H1 (cell line): ENCODE results near the gene ROGDI. TPM values are rescaled to one million over a fixed set of nuclear protein-coding genes. Genes with fewer than 3 reads are reported as not detected.

Experiments
- CTCF ChIA-PET: fragments of 300-600 bp; sonication (Branson Sonifier 250); formaldehyde crosslinking; loops from one replicate; lab custom pipeline; 2021; ENCODE audit not compliant: partially characterized antibody; lab: Charles Lee
- POLR2A ChIA-PET: fragments of 300-600 bp; sonication (Branson Sonifier 250); formaldehyde crosslinking; loops from one replicate; lab custom pipeline; 2021; ENCODE audit warnings: inconsistent platforms; ENCODE audit not compliant: partially characterized antibody; lab: Charles Lee
- DNase-seq, 2 experiments: peaks; one replicate each; pipeline versions ENCODE4 v3.0.0 to v3.0.0-alpha.2; 2010 to 2022; ENCODE audit warnings: low spot score in 2 of 2, low read depth in 1 of 2, mixed read lengths in 1 of 2
- FAIRE-seq: peaks from 2 replicates; lab custom pipeline; 2011; peaks lifted over from hg19 to GRCh38; lab: Jason Lieb, UNC
- H2AFZ ChIP-seq: 2 replicates; pipeline ENCODE4 v1.8.1; 2012; ENCODE audit warnings: low read length, inconsistent platforms
- H2AK5ac ChIP-seq: 2 replicates; pipeline ENCODE4 v1.6.1; 2013; ENCODE audit warnings: low read depth, low read length
- H2BK120ac ChIP-seq: replicated peaks from 2 replicates; pipeline ENCODE3; 2013; ENCODE audit warnings: low read depth, low read length, inconsistent platforms
- H2BK12ac ChIP-seq: 2 replicates; pipeline ENCODE4 v1.6.1; 2013; ENCODE audit warnings: low read depth, low read length
- H2BK15ac ChIP-seq: 2 replicates; pipeline ENCODE4 v1.6.1; 2013; ENCODE audit warnings: low read length
- H2BK20ac ChIP-seq: 2 replicates; pipeline ENCODE4 v1.6.1; 2013; ENCODE audit warnings: low read length
- H2BK5ac ChIP-seq: 2 replicates; pipeline ENCODE4 v1.6.1; 2013; ENCODE audit warnings: low read depth, low read length
- H3K14ac ChIP-seq: 2 replicates; pipeline ENCODE4 v1.6.1; 2013; ENCODE audit warnings: inconsistent platforms; ENCODE audit not compliant: insufficient read length
- H3K18ac ChIP-seq: 2 replicates; pipeline ENCODE4 v1.6.1; 2013; ENCODE audit warnings: low read length; ENCODE audit errors: extremely low read depth
- H3K23ac ChIP-seq: 2 replicates; pipeline ENCODE4 v1.6.1; 2013; ENCODE audit warnings: inconsistent platforms; ENCODE audit not compliant: insufficient read length
- H3K23me2 ChIP-seq: 2 replicates; pipeline ENCODE4 v1.6.1; 2013; ENCODE audit warnings: low read depth, low read length
- H3K27ac ChIP-seq: 2 replicates; pipeline ENCODE4 v1.6.1; 2011; ENCODE audit warnings: low read depth, low read length, inconsistent platforms
- H3K27me3 ChIP-seq, 4 experiments: replicated peaks in 1 of 4; 1 replicate in 1 of 4; 2 replicates in 3 of 4; pipeline versions ENCODE4 v1.6.1 to v1.8.1; 2011 to 2013; ENCODE audit warnings: low read length in 3 of 4, mild to moderate bottlenecking in 3 of 4, inconsistent platforms in 2 of 4, mixed read lengths in 2 of 4, moderate library complexity in 1 of 4; ENCODE audit not compliant: control insufficient read depth in 3 of 4, insufficient read depth in 3 of 4; ENCODE audit errors: extremely low read depth in 1 of 4
- H3K36me3 ChIP-seq, 4 experiments: 2 replicates each; pipeline versions ENCODE4 v1.6.1 to v1.8.1; 2011 to 2013; ENCODE audit warnings: mild to moderate bottlenecking in 4 of 4, low read length in 3 of 4, moderate library complexity in 2 of 4, control low read depth in 1 of 4, inconsistent platforms in 1 of 4; ENCODE audit not compliant: insufficient read depth in 4 of 4, control insufficient read depth in 2 of 4
- H3K4ac ChIP-seq: replicated peaks from 2 replicates; pipeline ENCODE3; 2013; ENCODE audit warnings: low read length, low read depth, mixed read lengths, inconsistent platforms; ENCODE audit not compliant: insufficient read length
- H3K4me1 ChIP-seq, 4 experiments: replicated peaks in 1 of 4; 1 replicate in 1 of 4; 2 replicates in 3 of 4; pipeline versions ENCODE4 v1.6.1 to v1.8.1; 2011 to 2013; ENCODE audit warnings: low read length in 3 of 4, inconsistent platforms in 2 of 4, mixed read lengths in 1 of 4; ENCODE audit not compliant: insufficient read depth in 4 of 4, control insufficient read depth in 3 of 4
- H3K4me2 ChIP-seq, 2 experiments: 2 replicates each; pipeline versions ENCODE4 v1.6.1 to v1.8.1; 2011 to 2013; ENCODE audit warnings: low read depth in 2 of 2, low read length in 2 of 2, control low read depth in 1 of 2, inconsistent platforms in 1 of 2, mild to moderate bottlenecking in 1 of 2; ENCODE audit not compliant: insufficient read depth in 1 of 2
- H3K4me3 ChIP-seq, 4 experiments: fragments of 200-600, 300-600 bp in 1 of 4; sonication (generic), shearing (Covaris generic), sonication (Bioruptor Twin) in 1 of 4; 2 replicates each; pipeline versions ENCODE4 v1.5.1 to v1.8.1; 2011 to 2016; ENCODE audit warnings: low read length in 4 of 4, low read depth in 3 of 4, control low read depth in 2 of 4, inconsistent platforms in 2 of 4, mild to moderate bottlenecking in 2 of 4, mixed read lengths in 1 of 4, moderate library complexity in 1 of 4; ENCODE audit not compliant: insufficient read depth in 2 of 4; ENCODE audit errors: extremely low read depth in 1 of 4
- H3K56ac ChIP-seq: replicated peaks from 2 replicates; pipeline ENCODE3; 2013; ENCODE audit warnings: low read depth, mild to moderate bottlenecking, mixed read lengths, low read length, inconsistent platforms; ENCODE audit not compliant: insufficient read length
- H3K79me1 ChIP-seq: 2 replicates; pipeline ENCODE4 v1.6.1; 2013; ENCODE audit warnings: low read depth, low read length, control low read depth
- H3K79me2 ChIP-seq, 2 experiments: 2 replicates each; pipeline versions ENCODE4 v1.6.1 to v1.8.1; 2012 to 2013; ENCODE audit warnings: low read length in 2 of 2, mild to moderate bottlenecking in 2 of 2, inconsistent platforms in 1 of 2; ENCODE audit not compliant: insufficient read depth in 2 of 2, control insufficient read depth in 1 of 2
- H3K9ac ChIP-seq, 4 experiments: replicated peaks in 1 of 4; 1 replicate in 1 of 4; 2 replicates in 3 of 4; pipeline versions ENCODE4 v1.6.1 to v1.8.1; 2011 to 2013; ENCODE audit warnings: low read depth in 3 of 4, low read length in 3 of 4, control low read depth in 2 of 4, mild to moderate bottlenecking in 2 of 4, moderate library complexity in 2 of 4, inconsistent platforms in 1 of 4; ENCODE audit errors: extremely low read depth in 1 of 4
- H3K9me3 ChIP-seq, 2 experiments: 2 replicates each; pipeline versions ENCODE4 v1.6.1 to v1.8.1; 2012 to 2013; ENCODE audit warnings: mild to moderate bottlenecking in 2 of 2, moderate library complexity in 2 of 2, control low read depth in 1 of 2, inconsistent platforms in 1 of 2, low read depth in 1 of 2, low read length in 1 of 2, mixed read lengths in 1 of 2; ENCODE audit not compliant: insufficient read depth in 2 of 2
- H4K20me1 ChIP-seq, 2 experiments: replicated peaks in 1 of 2; 2 replicates each; pipeline versions ENCODE3 to v1.8.1; 2011 to 2013; ENCODE audit warnings: inconsistent platforms in 2 of 2, low read length in 2 of 2, mild to moderate bottlenecking in 1 of 2; ENCODE audit not compliant: insufficient read depth in 2 of 2, control insufficient read depth in 1 of 2
- H4K5ac ChIP-seq: 2 replicates; pipeline ENCODE4 v1.6.1; 2013; ENCODE audit warnings: low read length, low read depth, mixed read lengths, inconsistent platforms; ENCODE audit not compliant: insufficient read length
- H4K8ac ChIP-seq: 2 replicates; pipeline ENCODE4 v1.8.0; 2013; ENCODE audit warnings: mild to moderate bottlenecking, moderate library complexity, low read length, inconsistent platforms; ENCODE audit not compliant: insufficient read depth; ENCODE audit errors: extremely low read depth
- H4K91ac ChIP-seq: replicated peaks from 2 replicates; pipeline ENCODE3; 2013; ENCODE audit warnings: low read length, mixed read lengths, inconsistent platforms; ENCODE audit not compliant: insufficient read length
- BRCA1 ChIP-seq: IDR thresholded peaks from 2 replicates; pipeline ENCODE4 v1.6.1; 2012; ENCODE audit warnings: low read depth, low read length, improper control_type of control experiment
- SRF ChIP-seq: IDR thresholded peaks from 2 replicates; pipeline ENCODE4 v1.6.1; 2011; ENCODE audit warnings: mild to moderate bottlenecking, low read depth, low read length, moderate library complexity
- USF2 ChIP-seq: IDR thresholded peaks from 2 replicates; pipeline ENCODE4 v1.6.1; 2011; ENCODE audit warnings: low read length, improper control_type of control experiment
- WGBS, 2 experiments: shearing (Covaris generic) in 1 of 2; methylation state at CpG; one replicate each; pipeline versions ENCODE4 v1.1.6 to v1.1.7; 2013 to 2015; ENCODE audit warnings: low lambda C conversion rate in 2 of 2, mixed read lengths in 2 of 2, inconsistent platforms in 1 of 2, low coverage in 1 of 2, missing lambda C conversion rate in 1 of 2; ENCODE audit not compliant: insufficient replicate concordance in 2 of 2, insufficient coverage in 1 of 2, insufficient read length in 1 of 2; ENCODE audit errors: extremely low coverage in 1 of 2, missing lambda C conversion rate in 1 of 2; 5-methylcytosine and 5-hydroxymethylcytosine counted together
- polyA plus RNA-seq, 7 experiments: library from polyadenylated mRNA; depleted of rRNA in 3 of 7; stranded (reverse) in 5 of 7; unstranded in 2 of 7; fragments of >200 nt in 5 of 7; fragments of 200-250 nt in 2 of 7; gene quantifications; 1 replicate in 5 of 7; 2 replicates in 1 of 7; 4 replicates in 1 of 7; pipeline versions ENCODE4 v1.2.1 to v1.2.3, GENCODE V29; 2011 to 2013; ENCODE audit warnings: missing spikeins in 2 of 7, mixed read lengths in 2 of 7
- total RNA-seq: library from RNA; stranded (reverse); fragmentation: NEBNext Ultra II Directional; extraction: Animal tissue kit (Norgen Biotek cat#: 25700); gene quantifications from 2 replicates; pipeline ENCODE4 v1.2.1, GENCODE V29; 2021

ROGDI gene
- total and polyA plus RNA-seq, 2 of the 8 experiments (the other 6 are each of a cell fraction or from before 2014, with no cell fraction given), result 27.4 to 68.4 TPM

DNA sequence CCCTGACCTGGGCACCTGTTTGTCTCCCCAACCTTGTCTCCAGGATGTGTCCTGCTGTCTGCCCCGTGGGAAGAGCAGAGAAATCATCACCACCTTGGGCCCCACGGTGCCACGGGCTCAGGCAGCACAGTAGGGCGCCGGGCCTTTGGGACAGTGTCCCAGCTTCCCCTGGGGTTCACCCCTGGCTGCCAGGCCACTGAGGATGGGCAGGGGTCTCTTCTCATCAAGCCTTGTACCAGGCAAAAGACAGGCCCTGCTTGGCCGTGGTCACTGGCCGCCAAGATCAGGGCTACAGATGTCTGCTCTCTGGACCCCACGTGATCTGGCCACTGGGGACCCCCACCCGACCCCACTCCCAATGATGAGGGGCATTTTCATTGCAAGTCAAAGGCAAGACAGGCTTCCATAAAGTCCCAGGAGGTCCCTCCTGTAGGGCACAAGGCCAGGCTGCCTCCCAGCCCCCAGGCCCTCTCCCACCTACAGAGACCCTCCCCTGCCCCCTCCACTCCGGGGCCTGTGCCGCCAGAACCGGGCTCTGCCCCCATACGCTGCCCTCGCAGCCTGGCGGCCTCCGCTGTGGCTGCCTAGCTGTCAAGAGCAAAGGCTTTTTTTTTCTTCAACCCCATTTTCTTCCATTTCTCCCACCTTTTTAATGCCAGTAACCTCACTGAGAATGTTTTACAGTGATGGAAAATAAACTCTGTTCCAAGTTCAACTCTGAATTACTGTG is 53.6 kb downstream of the ROGDI start:
- Histone ChIP-seq H3K23me2 (no peaks in the 10 kb centered on the region), H2BK15ac (no peak overlapping the region), H3K79me1 (no peaks in the 10 kb centered on the region), H3K9me3 (no peaks in the 10 kb centered on the region), H3K4me2 (no peak overlapping the region), H3K27ac (no peak overlapping the region), H3K56ac (no peak overlapping the region), H3K18ac (no peak overlapping the region), H3K4me3 (no peak overlapping the region), H2AFZ (no peak overlapping the region), H2BK20ac (no peak overlapping the region), H2AK5ac (no peak overlapping the region), H3K4me1 (peaks cover 0 to 6% (median 2%) of the 10 kb centered on the region in 4 experiments; a peak in 4 of 7 replicates), H4K8ac (no peak overlapping the region), H2BK120ac (no peak overlapping the region), H2BK5ac (no peak overlapping the region), H3K27me3 (no peaks in the 10 kb centered on the region), H4K91ac (no peak overlapping the region), H3K36me3 (peaks cover 3 to 16% (median 14%) of the 10 kb centered on the region in 4 experiments; a peak in 6 of 8 replicates), H3K23ac (no peak overlapping the region), H3K79me2 (no peaks in the 10 kb centered on the region), H3K14ac (no peak overlapping the region), H3K9ac (no peak overlapping the region), H4K5ac (no peak overlapping the region), H4K20me1 (peaks cover 0 to under 1% of the 10 kb centered on the region in 2 experiments), H3K4ac (no peak overlapping the region), H2BK12ac (no peak overlapping the region)
- DNase-seq, result no peak
- TF ChIP-seq SRF (no peak), BRCA1 (no peak), USF2 (no peak)
- no peak for FAIRE-seq
- WGBS, 2 experiments, result 93% methylated on average over 14 of the region's 16 CpGs; no CpG with 5 or more reads in 1 of the 2 experiments
- ChIA-PET POLR2A (interaction anchor here (2.9 to 3.2 kb wide), 2 partner anchors 11 to 13 kb away, joined by 16 to 30 read pairs; partner anchors contain the start of genes ANKS3 and DNAAF8), CTCF (no interaction called here)
